ENCODE data around the gene CS.
A peak's percentile ranks its signal among the peaks of the same experiment; 100 is the strongest.
"Not testable (repeated sequence)": the region's sequence is repeated elsewhere in the genome, so short reads cannot be mapped to it uniquely, and the experiment has no call there.

CS gene

DNA sequence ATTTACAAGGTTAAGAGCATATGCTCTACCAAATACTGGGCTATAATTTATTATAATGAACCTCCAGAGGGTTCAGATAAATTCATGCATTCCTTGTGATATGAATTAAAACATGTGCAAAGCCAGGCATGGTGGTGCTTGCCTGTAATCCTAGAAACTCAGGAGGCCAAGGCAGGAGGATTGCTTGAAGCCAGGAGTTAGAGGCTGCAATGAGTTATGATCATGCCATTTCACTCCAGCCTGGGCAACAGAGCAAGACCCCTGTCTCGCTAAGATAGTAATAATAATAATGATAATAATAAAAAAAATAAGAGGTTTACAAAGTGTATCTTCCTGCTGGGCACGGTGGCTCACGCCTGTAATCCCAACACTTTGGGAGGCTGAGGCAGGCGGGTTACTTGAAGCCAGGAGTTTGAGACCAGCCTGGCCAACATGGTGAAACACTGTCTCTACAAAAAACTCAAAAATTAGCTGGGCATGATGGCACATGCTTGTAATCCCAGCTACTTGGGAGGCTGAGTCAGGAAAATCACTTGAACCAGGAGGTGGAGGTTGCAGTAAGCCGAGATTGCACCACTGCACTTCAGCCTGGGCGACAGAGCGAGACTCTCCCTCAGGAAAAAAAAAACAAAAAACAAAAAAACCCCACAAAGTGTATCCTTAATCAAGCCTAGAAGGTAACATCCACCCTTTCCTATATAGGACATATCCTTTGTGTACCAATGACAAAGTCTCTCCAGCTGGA lies 7.3 kb upstream of the CS start:
- no peak for ATAC-seq (ENCODE audit: low read depth)
- H3K27ac Mint-ChIP-seq, result no peak overlapping the region
- no peak for DNase-seq (ENCODE audit: low spot score in 2 of 2)
- H3K4me1 Mint-ChIP-seq, result peaks cover 2% of the 10 kb centered on the region
- H3K9me3 Mint-ChIP-seq, result no peaks in the 10 kb centered on the region
- H3K36me3 Mint-ChIP-seq, result peaks cover 5% of the 10 kb centered on the region
- no peak overlapping the region for H3K4me3 Mint-ChIP-seq
- H3K27me3 Mint-ChIP-seq, result no peaks in the 10 kb centered on the region

DNA sequence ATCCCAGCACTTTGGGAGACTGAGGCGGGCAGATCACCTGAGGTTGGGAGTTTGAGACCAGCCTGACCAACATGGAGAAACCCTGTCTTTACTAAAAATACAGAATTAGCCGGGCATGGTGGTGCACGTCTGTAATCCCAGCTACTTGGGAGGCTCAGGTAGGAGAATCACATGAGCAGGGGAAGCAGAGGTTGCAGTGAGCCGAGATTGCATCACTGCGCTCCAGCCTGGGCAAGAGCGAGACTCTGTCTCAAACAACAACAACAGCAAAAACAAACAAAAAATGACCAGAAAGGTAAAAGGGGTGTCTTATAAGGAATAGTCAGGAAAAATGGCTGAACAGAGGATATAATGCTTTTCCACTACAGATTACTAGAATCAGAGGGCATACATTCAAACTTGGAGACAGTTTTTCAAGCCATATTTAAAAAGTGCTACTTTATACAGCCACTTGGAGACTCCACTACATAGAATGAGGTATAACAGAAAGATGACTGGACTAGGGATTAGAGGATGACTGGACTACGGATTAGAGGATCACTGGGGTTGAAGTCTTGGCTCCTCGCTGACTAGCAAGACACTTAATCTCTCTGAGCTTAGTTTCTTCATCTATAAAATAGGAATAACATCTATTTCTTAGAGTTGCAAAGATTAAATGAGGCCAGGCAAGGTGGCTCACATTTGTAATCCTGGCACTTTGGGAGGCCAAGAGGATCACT lies 4.9 kb upstream of the CS start:
- H3K9me3 Mint-ChIP-seq, result no peaks in the 10 kb centered on the region
- H3K36me3 Mint-ChIP-seq, result peaks cover 3% of the 10 kb centered on the region
- H3K27me3 Mint-ChIP-seq, result no peaks in the 10 kb centered on the region
- DNase-seq (ENCODE audit: low spot score in 2 of 2) (no peak), ATAC-seq (ENCODE audit: low read depth) (no peak)
- H3K4me3 Mint-ChIP-seq, result no peak overlapping the region
- no peak overlapping the region for H3K27ac Mint-ChIP-seq
- H3K4me1 Mint-ChIP-seq, result peaks cover 15% of the 10 kb centered on the region

DNA sequence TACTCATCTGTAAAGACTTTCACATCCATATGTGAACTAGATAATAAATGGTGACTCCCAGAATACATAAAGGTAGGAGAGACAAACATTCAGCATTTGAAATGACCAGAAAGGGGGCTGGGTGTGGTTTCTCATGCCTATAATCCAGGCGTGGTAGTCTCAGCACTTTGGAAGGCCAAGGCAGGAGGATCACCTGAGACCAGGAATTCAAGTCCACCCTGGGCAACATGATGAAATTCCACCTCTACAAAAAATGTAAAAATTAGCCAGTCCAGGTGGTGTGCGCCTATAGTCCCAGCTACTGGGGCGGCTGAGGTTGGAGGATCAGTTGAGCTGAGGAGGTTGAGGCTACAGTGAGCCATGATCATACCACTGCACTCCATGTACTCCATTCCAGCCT lies 4.1 kb upstream of the CS start:
- ATAC-seq (ENCODE audit: low read depth), result no peak
- Mint-ChIP-seq H3K27me3 (no peaks in the 10 kb centered on the region), H3K4me1 (peaks cover 16% of the 10 kb centered on the region), H3K36me3 (no peaks in the 10 kb centered on the region), H3K9me3 (no peaks in the 10 kb centered on the region), H3K4me3 (no peak overlapping the region), H3K27ac (no peak overlapping the region)
- DNase-seq (ENCODE audit: low spot score in 2 of 2), result no peak

DNA sequence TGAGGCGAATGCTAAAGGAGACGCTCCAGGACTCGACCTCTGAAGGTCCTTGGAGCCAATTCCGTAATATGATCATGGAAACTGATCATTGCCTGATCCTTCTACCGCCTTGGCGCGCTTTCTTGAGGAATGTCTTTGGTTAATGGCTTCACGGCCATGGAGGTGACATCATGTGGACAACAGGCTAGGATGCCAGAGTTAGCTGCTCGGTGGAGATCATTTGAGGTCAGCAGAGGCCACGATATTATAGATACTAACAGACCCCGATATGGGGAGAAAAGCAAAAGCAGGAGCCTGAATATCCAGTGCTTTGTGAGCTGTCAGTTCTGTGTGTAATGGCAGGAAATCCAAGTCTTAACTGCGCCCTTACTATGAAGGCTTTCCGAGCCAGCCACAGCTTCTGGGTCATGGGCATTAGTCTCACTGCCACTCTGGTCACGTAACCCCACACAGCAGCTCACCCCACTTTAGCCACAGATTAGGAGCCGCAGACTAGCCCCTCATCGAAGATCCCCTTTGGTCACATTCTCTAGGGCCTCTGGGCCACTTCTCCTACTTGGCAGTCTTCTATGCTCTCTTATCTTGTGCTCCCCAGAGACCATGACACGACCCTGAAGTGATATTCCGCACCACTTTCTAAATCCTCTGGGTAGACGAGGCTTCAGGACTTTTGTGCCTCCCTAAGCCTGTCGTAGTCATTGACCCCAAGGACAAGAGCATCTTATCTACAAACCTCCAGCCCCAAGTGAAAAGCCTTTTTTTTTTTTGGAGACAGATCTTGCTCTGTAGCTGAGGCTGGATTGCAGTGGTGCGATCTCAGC lies 724 bp upstream of the CS start:
- Mint-ChIP-seq H3K9me3 (no peaks in the 10 kb centered on the region), H3K36me3 (no peaks in the 10 kb centered on the region)
- no peak for ATAC-seq (ENCODE audit: low read depth)

DNA sequence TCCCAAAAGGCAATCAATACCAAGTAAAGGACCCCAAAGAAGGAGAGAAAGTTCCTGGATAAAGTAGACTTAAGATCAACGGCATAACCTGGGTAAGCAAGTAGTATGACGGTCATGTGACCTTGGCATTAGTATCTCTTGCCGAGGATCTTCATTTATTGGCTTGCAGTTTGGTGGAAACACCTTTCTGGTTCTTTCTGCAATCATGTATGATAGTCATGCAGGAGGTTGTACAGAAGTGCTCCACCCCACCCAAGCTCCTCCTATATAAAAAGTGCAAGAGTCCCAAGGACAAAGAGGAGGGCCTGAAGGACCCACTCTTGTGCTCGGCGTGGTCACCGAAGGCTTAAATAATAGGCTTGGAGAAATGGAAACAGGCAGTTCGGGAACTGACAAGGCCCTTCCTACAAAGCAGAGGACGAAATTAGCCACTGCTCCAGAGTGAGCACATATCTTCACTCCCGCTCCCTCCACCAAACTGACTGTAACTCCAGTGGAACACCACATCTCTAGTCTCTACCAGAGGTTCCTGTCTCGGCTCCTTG lies 750 bp downstream of the CS start:
- H3K36me3 Mint-ChIP-seq, result no peaks in the 10 kb centered on the region
- peak overlapping the region; percentile 95 for H3K4me3 Mint-ChIP-seq
- peak overlapping the region; percentile 93 for H3K27ac Mint-ChIP-seq
- peaks cover 37% of the 10 kb centered on the region for H3K4me1 Mint-ChIP-seq
- no peaks in the 10 kb centered on the region for H3K27me3 Mint-ChIP-seq
- ATAC-seq (ENCODE audit: low read depth) (no peak), DNase-seq (ENCODE audit: low spot score in 2 of 2) (no peak)
- H3K9me3 Mint-ChIP-seq, result no peaks in the 10 kb centered on the region

More for the DNA sequence above, 724 bp upstream of the CS start:
- Mint-ChIP-seq H3K27me3 (no peaks in the 10 kb centered on the region), H3K27ac (peak overlapping the region; percentile 93), H3K4me1 (peaks cover 37% of the 10 kb centered on the region), H3K4me3 (peak overlapping the region; percentile 95)
- DNase-seq (ENCODE audit: low spot score in 2 of 2), result no peak

DNA sequence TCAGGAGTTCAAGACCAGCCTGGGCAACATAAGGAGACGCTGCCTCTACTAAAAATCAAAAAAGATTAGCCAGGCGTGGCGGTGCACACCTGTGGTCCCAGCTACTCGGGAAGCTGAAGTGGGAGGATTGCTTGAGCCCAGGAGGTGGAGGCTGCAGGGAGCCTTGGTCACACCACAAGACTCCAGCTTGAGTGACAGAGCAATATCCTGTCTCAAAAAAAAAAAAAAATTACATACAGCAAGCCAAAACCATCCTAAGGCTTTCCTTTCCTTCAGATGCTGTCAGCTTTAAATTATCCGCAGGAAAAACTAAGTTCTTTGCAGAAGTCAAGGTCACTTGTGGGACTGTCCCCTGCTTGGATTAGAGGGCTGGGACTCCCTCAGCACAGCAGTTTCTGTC lies 1.3 kb downstream of the CS start:
- H3K4me3 Mint-ChIP-seq, result peak overlapping the region; percentile 95
- H3K9me3 Mint-ChIP-seq, result no peaks in the 10 kb centered on the region
- DNase-seq (ENCODE audit: low spot score in 2 of 2) (no peak), ATAC-seq (ENCODE audit: low read depth) (no peak)
- H3K36me3 Mint-ChIP-seq, result peaks cover 3% of the 10 kb centered on the region
- peak overlapping the region; percentile 93 for H3K27ac Mint-ChIP-seq
- H3K4me1 Mint-ChIP-seq, result peaks cover 37% of the 10 kb centered on the region
- H3K27me3 Mint-ChIP-seq, result no peaks in the 10 kb centered on the region

DNA sequence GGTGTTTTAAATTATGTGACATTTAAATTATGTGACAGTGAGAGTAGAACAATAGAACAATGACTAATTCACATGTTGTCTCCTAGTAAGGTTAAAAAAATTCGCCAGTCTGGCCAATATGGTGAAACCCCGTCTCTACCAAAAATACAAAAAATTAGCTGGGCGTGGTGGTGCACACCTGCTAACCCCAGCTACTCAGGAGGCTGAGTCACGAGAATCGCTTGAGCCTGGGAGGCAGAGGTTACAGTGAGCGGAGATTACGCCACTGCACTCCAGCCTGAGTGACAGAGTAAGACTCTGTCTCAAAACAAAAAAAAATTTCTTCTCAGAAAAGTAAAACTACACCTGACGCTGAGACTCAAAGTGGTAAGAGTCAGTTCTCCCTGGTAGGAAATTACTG lies 2.7 kb downstream of the CS start:
- no peaks in the 10 kb centered on the region for H3K9me3 Mint-ChIP-seq
- ATAC-seq (ENCODE audit: low read depth), result no peak
- H3K27me3 Mint-ChIP-seq, result no peaks in the 10 kb centered on the region
- no peak overlapping the region for H3K27ac Mint-ChIP-seq
- peaks cover 4% of the 10 kb centered on the region for H3K36me3 Mint-ChIP-seq
- peaks cover 40% of the 10 kb centered on the region for H3K4me1 Mint-ChIP-seq
- DNase-seq (ENCODE audit: low spot score in 2 of 2), result no peak
- H3K4me3 Mint-ChIP-seq, result no peak overlapping the region

DNA sequence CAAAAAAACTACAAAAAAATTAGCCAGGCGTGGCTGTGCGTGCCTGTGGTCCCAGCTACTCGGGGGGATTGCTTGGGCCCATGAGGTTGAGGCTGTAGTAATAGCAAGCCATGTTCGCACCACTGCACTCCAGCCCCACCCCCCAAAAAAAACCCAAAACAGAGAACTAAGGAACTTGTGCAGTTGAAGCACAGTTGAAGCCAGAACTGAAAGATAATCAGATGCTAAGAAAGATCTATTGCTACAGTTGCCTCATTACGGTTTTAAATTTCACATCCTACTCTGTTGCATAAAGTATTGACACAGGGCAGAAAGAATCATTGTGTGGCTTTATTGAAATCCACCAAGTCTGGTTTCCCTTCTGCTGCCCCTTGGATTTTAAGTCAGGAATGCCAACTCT lies 3.8 kb downstream of the CS start:
- H3K9me3 Mint-ChIP-seq, result no peaks in the 10 kb centered on the region
- no peak for ATAC-seq (ENCODE audit: low read depth)
- DNase-seq (ENCODE audit: low spot score in 2 of 2), result no peak
- peaks cover 4% of the 10 kb centered on the region for H3K36me3 Mint-ChIP-seq
- H3K4me3 Mint-ChIP-seq, result no peak overlapping the region
- peak overlapping the region; percentile 28 for H3K27ac Mint-ChIP-seq
- no peaks in the 10 kb centered on the region for H3K27me3 Mint-ChIP-seq
- peaks cover 33% of the 10 kb centered on the region for H3K4me1 Mint-ChIP-seq

DNA sequence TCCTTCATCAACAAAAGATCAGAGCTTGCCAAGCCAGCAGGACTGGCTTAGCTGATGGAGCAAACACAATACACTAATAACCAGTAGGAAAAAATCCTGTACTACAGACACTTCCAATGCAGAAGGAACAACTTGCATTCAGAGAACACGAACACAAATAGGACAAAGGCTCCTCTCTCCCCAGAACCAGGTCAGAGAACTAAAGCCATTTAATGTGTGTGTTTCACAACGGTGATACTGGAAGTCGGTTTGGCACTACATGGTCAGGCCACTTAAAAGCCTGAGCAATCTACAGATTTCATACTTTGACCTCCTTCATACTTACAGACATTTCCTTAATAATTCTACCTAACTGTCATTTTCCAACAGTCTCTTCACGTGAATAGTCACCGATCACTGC lies 6.3 kb downstream of the CS start:
- no peak overlapping the region for H3K27ac Mint-ChIP-seq
- H3K4me1 Mint-ChIP-seq, result peaks cover 20% of the 10 kb centered on the region
- no peak for ATAC-seq (ENCODE audit: low read depth)
- no peak for DNase-seq (ENCODE audit: low spot score in 2 of 2)
- no peaks in the 10 kb centered on the region for H3K27me3 Mint-ChIP-seq
- H3K9me3 Mint-ChIP-seq, result no peaks in the 10 kb centered on the region
- no peak overlapping the region for H3K4me3 Mint-ChIP-seq
- H3K36me3 Mint-ChIP-seq, result peaks cover 4% of the 10 kb centered on the region

DNA sequence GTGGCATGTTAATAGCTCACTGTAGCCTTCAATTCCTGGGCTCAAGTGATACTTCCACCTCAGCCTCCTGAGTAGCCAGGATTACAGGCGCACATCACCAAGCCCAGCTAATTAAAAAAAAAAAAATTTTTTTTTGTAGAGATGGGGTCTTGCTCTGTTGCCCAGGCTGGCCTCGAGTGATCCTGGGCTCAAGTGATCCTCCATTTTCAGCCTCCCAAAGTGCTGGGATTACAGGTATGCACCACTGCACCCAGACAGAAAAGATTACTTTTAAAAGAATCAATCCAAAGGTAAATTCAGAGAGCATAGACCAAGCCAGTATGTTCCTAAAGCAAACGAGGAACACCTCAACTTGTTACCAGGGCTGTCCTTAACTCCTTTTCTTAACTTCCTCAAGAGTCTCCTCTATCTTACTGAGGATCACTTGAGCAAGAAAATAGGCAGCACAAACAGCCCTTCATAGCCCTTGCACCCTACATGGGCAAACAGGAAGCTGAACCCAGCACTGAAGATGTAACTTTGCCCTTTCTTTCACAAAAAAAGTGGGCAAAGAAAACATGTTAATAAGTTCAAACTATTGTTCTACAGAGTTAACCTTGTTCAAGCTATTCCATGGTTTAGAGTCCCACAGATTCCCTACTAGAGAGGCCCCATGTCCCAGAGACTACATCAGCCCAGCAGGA lies 11.3 kb downstream of the CS start:
- no peak overlapping the region for H3K27ac Mint-ChIP-seq
- ATAC-seq (ENCODE audit: low read depth) (no peak), DNase-seq (ENCODE audit: low spot score in 2 of 2) (no peak)
- no peak overlapping the region for H3K4me3 Mint-ChIP-seq
- no peaks in the 10 kb centered on the region for H3K27me3 Mint-ChIP-seq
- peaks cover 6% of the 10 kb centered on the region for H3K4me1 Mint-ChIP-seq
- peaks cover 8% of the 10 kb centered on the region for H3K36me3 Mint-ChIP-seq
- H3K9me3 Mint-ChIP-seq, result no peaks in the 10 kb centered on the region

DNA sequence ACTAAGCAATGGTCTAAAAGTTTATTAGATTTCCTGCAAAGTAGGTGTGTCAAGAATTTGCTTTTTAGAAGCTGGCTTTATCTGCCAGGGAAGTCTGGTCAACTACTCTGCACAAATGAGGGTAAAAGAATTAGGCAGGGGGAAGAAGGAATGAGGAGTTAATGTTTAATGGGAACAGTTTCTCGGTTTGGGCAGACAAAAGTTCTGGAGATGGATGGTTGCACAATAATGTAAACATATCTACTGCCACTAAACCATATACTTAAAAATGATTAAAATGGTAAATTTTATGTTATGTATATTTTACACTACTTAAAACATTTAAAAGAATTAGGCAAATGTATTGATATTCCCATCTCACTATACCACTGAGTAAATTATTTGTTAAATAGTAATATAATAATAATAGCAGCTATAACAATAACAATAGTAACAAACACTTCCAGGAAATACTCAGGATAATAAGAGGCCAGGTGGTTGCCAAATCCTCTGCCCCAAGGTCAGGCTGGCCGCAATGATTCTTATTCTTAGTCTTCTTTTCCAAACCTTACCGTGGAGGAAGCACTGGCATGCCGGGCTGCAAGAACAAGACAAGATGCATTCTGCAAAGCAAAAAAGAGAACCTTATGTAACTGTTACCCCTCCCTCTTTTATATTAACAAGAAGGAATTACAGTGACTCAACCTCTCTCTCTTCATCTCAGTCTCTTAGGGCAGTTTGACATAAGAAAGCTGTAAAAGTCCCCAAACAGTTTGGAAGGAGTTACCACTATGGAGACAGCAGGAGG lies 13.9 kb downstream of the CS start:
- no peak for DNase-seq (ENCODE audit: low spot score in 2 of 2)
- no peak overlapping the region for H3K4me3 Mint-ChIP-seq
- no peak for ATAC-seq (ENCODE audit: low read depth)
- H3K4me1 Mint-ChIP-seq, result peaks cover 4% of the 10 kb centered on the region
- H3K36me3 Mint-ChIP-seq, result peaks cover 19% of the 10 kb centered on the region
- no peaks in the 10 kb centered on the region for H3K27me3 Mint-ChIP-seq
- H3K27ac Mint-ChIP-seq, result peak overlapping the region; percentile 25
- no peaks in the 10 kb centered on the region for H3K9me3 Mint-ChIP-seq

DNA sequence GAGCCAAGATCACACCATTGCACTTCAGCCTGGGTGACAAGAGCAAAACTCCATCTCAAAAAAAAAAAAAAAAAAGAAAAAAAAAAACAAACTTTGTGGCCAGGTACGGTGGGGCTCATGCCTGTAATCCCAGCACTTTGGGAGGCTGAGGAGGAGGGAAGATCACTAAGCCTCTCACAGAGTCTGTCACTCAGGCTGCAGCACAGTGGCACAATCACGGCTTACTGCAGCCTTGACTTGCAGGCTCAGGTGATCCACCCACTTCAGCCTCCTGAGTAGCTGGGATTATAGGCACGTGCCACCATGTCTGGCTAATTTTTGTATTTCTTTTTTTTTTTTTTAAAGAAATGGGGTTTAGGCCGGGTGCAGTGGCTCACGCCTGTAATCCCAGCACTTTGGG lies 15.9 kb downstream of the CS start:
- H3K27me3 Mint-ChIP-seq; H3K9me3 Mint-ChIP-seq; H3K4me1 Mint-ChIP-seq; H3K27ac Mint-ChIP-seq; DNase-seq (ENCODE audit: low spot score in 2 of 2); H3K4me3 Mint-ChIP-seq; ATAC-seq (ENCODE audit: low read depth): not testable (repeated sequence)
- H3K36me3 Mint-ChIP-seq, result peaks cover 24% of the 10 kb centered on the region

DNA sequence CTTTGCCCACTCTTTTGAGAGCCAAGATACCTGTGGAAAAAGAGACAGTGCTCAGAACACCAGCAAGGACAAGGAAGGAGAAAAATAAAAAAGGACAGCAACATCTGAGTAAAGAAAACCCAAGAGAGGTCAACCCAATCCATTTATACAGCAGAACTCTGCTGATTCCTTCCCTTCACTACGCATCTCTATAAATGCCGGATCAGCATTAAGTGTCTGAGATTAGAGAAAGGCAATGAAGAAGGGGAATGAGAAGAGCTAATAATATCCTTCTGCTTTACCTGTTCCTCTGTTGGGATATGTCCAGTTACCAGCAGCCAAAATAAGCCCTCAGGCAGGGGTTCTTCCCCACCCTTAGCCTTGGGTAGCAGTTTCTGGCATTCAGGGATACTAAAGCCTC lies 17.6 kb downstream of the CS start:
- Mint-ChIP-seq H3K4me1 (peaks cover 4% of the 10 kb centered on the region), H3K27me3 (no peaks in the 10 kb centered on the region), H3K4me3 (no peak overlapping the region), H3K9me3 (no peaks in the 10 kb centered on the region), H3K36me3 (peaks cover 24% of the 10 kb centered on the region), H3K27ac (peak overlapping the region; percentile 35)
- DNase-seq (ENCODE audit: low spot score in 2 of 2) (no peak), ATAC-seq (ENCODE audit: low read depth) (no peak)
